Naive thymus-derived CD8-positive, alpha-beta T cell (primary cell): ENCODE results near the gene ACTR6. TPM values are rescaled to one million over a fixed set of nuclear protein-coding genes. Genes with fewer than 3 reads are reported as not detected.

Experiments used
- ATAC-seq, 2 donors: fragments of 150-1000 bp; cut with Tn5 transposase in 1 of 2; sonication (Bioruptor Pico), chemical (Tn5 transposase) in 1 of 2; 1 replicate in 1 of 2; 2 replicates in 1 of 2; pipeline ENCODE4 v1.10.0; 2021; ENCODE audit warnings: mild to moderate bottlenecking in 2 of 2, moderate library complexity in 2 of 2
- POLR2A ChIA-PET: fragments of 350-600 bp; sonication (Branson Sonifier 250); formaldehyde crosslinking; loops from one replicate; lab custom pipeline; 2021; ENCODE audit warnings: antibody characterized with exemption; lab: Charles Lee
- DNase-seq, 10 donors: peaks; one replicate each; pipeline versions ENCODE4 v3.0.0 to v3.0.0-alpha.2; 2020 to 2022
- H3K27ac Mint-ChIP-seq, 10 donors: one replicate each; pipeline ENCODE4 v1.8.0; 2020 to 2022; ENCODE audit warnings: mild to moderate bottlenecking in 10 of 10, mixed read lengths in 10 of 10, moderate library complexity in 4 of 10, inconsistent platforms in 1 of 10
- H3K27me3 Mint-ChIP-seq, 5 donors: one replicate each; pipeline ENCODE4 v1.8.0; 2021 to 2022; ENCODE audit warnings: mixed read lengths in 5 of 5
- H3K36me3 Mint-ChIP-seq, 3 donors: one replicate each; pipeline ENCODE4 v1.8.0; 2020 to 2022; ENCODE audit warnings: mixed read lengths in 3 of 3, mild to moderate bottlenecking in 2 of 3, inconsistent platforms in 1 of 3
- H3K4me1 Mint-ChIP-seq, 4 donors: one replicate each; pipeline ENCODE4 v1.8.0; 2021 to 2022; ENCODE audit warnings: mixed read lengths in 4 of 4
- H3K4me3 Mint-ChIP-seq, 10 donors: one replicate each; pipeline ENCODE4 v1.8.0; 2020 to 2022; ENCODE audit warnings: mild to moderate bottlenecking in 10 of 10, mixed read lengths in 10 of 10, moderate library complexity in 6 of 10, inconsistent platforms in 1 of 10
- H3K9me3 Mint-ChIP-seq, 9 donors: one replicate each; pipeline ENCODE4 v1.8.0; 2020 to 2022; ENCODE audit warnings: mixed read lengths in 9 of 9, mild to moderate bottlenecking in 3 of 9, inconsistent platforms in 1 of 9, moderate library complexity in 1 of 9
- polyA plus RNA-seq, 3 donors: library from polyadenylated mRNA; unstranded; fragments of 300-500 nt; fragmentation: Illumina TruSeq; gene quantifications; one replicate each; pipeline ENCODE4 v1.2.3, GENCODE V29; 2021
- total RNA-seq, 8 experiments: library from RNA in 2 of 8; stranded (reverse) in 2 of 8; gene quantifications; one replicate each; pipeline ENCODE4 v1.2.3 and lab custom pipeline; 2021 to 2026

Gene ACTR6
- total RNA-seq (10 to 100 TPM; 42.8 to 47.3 TPM), polyA plus RNA-seq (10 to 100 TPM; 37.4 to 46.7 (median 38.5) TPM), total RNA-seq (lab: John Stamatoyannopoulos, UW) (21.7 to 38.1 (median 29.2) reads per million in 6 experiments)

DNA sequence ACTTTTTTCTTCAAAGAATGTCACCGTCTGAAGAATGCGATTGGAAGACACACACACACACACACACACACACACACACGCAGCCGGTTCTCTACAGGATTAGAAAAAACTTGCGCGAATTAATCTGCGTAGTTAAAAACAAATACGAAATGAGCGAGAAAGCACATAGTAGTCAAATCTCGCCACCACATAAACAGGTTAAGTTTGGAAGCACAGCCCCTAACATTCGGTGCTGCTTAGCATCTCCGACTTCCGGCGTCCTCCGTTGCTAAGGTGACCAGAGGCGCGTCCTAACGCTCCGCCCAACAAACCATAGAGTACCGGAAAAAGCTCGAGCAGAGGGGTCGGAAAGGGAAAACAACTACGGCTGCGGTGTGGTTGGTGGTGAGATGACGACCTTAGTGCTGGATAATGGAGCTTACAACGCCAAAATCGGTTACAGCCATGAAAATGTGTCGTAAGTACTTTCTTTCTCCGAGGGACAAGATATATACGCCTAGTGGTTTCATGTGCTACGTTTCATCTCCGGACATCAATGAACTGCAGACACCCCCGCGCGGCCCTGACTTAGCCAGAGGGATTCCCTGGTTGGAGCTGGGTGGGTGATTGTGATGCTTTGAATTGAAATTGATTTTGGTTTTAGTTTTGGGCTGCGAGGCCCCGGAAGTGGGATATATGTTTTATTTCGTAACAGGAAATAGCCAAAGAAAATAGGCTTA is at the start of gene ACTR6:
TSS of gene ACTR6 (plus strand) at position 353 of the 719 bp plus-strand sequence. CDS start at position 390, 37 bp downstream.
- H3K4me1 Mint-ChIP-seq = peaks cover 11 to 45% (median 31%) of the 10 kb centered on the region in 4 donors

DNA sequence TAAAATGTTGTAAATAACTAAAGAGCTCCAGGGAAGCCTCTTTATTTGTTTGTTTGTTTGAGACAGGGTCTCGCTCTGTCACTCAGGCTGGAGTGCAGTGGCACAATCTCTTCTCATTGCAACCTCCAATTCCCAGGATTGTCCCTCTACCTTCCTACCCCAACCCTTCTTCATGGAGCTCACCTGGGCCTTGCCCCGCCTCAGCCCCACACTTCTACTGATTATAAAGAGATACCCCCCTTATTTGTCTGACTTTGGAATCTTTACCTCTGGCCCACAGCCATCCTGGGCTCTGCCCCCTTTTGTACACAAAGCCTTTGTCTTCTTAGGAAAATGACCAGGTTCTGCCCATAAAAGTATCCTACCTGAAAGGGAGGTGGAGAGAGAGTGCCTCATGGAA is 48.8 kb upstream of the ACTR6 start:
- Mint-ChIP-seq H3K36me3 (no peaks in the 10 kb centered on the region), H3K4me1 (peaks cover 3 to 7% (median 4%) of the 10 kb centered on the region in 4 donors), H3K9me3 (no peaks in the 10 kb centered on the region), H3K4me3 (no peak overlapping the region), H3K27ac (peak overlapping the region in 1 of 10 donors; percentile 25), H3K27me3 (peaks cover 0 to 3% (median 0%) of the 10 kb centered on the region in 5 donors)
- DNase-seq (no peak), ATAC-seq (no peak)
- POLR2A ChIA-PET = no interaction called here

More for the DNA sequence above, at the start of gene ACTR6:
- peaks cover 2 to 18% (median 4%) of the 10 kb centered on the region in 3 donors for H3K36me3 Mint-ChIP-seq
- H3K4me3 Mint-ChIP-seq = peak within 1 kb of the TSS; percentile 95 to 100 (median 98)
- ATAC-seq (peak; percentile 80 to 85), DNase-seq (peak; percentile 89 to 99 (median 98))
- POLR2A ChIA-PET = interaction anchor here (0.6 to 3.4 kb wide), 7 partner anchors 13 to 67 kb away, joined by 3 to 50 read pairs (median 3); partner anchors contain the start of genes DEPDC4 and SCYL2
- no peaks in the 10 kb centered on the region for H3K27me3 Mint-ChIP-seq
- H3K9me3 Mint-ChIP-seq = no peaks in the 10 kb centered on the region
- H3K27ac Mint-ChIP-seq = peak within 1 kb of the TSS; percentile 98 to 100 (median 100)

DNA sequence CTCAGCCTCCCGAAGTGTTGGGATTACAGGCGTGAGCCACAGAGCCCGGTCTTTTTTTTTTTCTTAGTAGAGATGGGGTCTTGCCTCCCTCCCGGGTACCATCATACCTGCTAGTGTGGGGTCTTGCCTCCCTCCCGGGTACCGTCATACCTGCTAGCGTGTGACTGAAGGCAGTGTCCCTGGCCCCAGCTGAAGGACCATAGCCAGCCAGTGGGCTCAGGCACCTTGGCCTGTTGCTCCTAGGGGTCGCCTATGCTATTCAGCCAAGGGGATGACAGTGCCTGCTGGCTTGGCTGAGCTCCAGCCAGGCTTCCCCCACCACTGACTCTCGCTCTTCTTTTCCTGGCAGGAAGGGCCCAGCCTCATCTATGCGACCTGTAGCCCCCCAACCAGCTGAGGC is 47.5 kb upstream of the ACTR6 start:
- Mint-ChIP-seq H3K36me3 (no peaks in the 10 kb centered on the region), H3K27ac (no peak overlapping the region), H3K9me3 (no peaks in the 10 kb centered on the region), H3K4me1 (peaks cover 3 to 7% (median 4%) of the 10 kb centered on the region in 4 donors), H3K27me3 (peaks cover 0 to 3% (median 0%) of the 10 kb centered on the region in 5 donors), H3K4me3 (no peak overlapping the region)
- DNase-seq (no peak), ATAC-seq (no peak)
- POLR2A ChIA-PET = no interaction called here

DNA sequence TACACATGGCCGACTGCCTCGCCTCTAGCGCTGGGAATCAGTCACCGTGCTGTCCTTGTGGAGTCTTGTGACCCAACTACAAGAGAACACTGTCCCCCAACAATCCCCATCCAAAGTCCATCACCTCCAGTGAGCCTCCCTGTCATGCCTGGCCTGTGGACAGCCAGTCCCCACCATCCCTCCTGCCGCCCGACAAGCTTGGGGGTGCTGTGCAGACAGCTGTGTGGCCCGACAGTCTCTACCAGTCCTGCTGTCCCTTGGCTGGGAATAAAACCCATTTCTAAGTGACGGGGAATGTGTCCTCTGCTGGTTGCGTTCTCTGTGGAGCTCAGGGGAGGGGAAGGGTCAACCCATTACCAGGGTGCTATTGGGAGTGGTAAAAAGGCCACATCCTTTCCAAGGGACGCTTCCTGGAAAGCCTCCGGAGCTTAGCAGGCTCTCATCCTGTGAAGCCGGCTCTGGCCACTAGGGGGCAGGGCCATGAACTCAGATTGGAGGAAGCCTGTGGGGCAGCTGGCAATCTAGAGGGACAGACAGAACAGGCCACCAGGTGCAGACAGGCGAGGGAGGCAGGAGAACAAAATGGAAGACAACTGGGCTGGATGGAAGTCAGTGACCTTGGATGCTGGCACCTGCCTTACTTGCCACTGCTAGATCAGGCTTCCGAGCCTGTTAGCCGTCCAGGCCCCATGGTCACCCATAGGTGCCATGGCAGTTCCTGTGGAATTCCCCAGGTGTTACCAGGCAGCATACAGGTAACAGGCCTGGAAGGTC is 46.0 kb upstream of the ACTR6 start:
- POLR2A ChIA-PET = interaction anchor here (0.7 to 1.6 kb wide), 4 partner anchors 10 to 47 kb away, joined by 3 read pairs; partner anchors contain the start of gene ACTR6
- ATAC-seq (peak; percentile 57 to 79), DNase-seq (peak; percentile 38 to 82 (median 60))
- no peaks in the 10 kb centered on the region for H3K9me3 Mint-ChIP-seq
- no peak overlapping the region for H3K4me3 Mint-ChIP-seq
- peaks cover 0 to 3% (median 0%) of the 10 kb centered on the region in 5 donors for H3K27me3 Mint-ChIP-seq
- peak overlapping the region in 1 of 10 donors; percentile 40 for H3K27ac Mint-ChIP-seq
- H3K4me1 Mint-ChIP-seq = peaks cover 3 to 7% (median 4%) of the 10 kb centered on the region in 4 donors
- H3K36me3 Mint-ChIP-seq = peaks cover 0 to 2% (median 0%) of the 10 kb centered on the region in 3 donors

DNA sequence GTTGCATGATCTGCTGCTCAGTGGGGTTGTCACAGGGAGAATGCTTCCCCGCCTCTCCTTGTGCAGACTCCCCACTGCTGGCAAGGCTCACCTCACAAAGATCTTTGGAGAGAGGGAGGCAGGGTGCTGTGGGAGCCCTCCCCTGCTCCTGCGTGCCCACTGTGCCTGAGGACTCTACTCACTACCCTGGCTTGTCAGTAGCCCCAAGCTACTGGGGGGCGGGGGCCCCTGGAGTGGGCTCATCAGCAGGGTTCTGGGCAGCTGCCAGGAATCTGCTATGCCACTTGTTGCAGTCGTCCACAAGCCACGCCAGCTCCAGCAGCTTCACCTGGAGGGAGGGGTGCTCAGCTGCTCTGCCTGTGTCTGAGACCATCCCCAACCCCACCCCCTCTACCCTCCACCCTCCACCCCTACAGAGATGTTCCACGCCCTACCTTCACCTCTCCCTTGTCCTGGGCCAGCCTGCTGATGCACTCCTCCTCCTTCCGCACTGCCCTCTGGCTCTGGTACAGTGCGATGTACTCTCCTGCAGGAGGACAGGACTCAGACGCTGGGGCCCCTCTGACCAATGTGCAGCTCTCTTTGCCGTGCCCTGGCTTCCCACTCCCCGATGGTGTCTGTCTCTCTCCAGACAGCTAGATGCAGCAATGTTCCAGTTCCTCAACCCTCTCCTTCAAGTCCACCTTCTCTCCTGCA is 43.7 kb upstream of the ACTR6 start:
- H3K36me3 Mint-ChIP-seq = peaks cover 0 to 2% (median 0%) of the 10 kb centered on the region in 3 donors
- peaks cover 3 to 7% (median 4%) of the 10 kb centered on the region in 4 donors for H3K4me1 Mint-ChIP-seq
- POLR2A ChIA-PET = no interaction called here
- H3K9me3 Mint-ChIP-seq = no peaks in the 10 kb centered on the region
- ATAC-seq = no peak
- H3K27ac Mint-ChIP-seq = no peak overlapping the region
- peaks cover 0 to 3% (median 0%) of the 10 kb centered on the region in 5 donors for H3K27me3 Mint-ChIP-seq
- no peak overlapping the region for H3K4me3 Mint-ChIP-seq
- DNase-seq = no peak

DNA sequence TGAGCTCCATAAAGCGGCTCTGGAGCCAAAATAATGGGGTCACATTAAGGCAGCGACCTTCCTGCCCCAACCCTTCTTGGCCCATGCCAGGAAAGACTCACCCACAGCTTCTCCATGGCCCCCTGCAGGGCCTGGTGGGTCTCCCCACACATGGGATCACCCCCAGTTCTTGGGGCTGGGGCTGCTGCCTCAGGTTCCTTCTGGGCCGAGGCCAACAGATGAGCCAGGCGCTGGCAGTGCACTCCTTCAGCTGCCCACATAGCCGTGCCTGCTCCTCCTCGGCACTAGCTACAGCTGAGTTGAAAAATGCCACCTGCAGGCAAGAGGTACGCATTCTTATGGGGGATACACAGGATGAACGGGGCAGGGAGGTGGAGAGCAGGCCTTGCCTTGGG is 43.2 kb upstream of the ACTR6 start:
- H3K27ac Mint-ChIP-seq = no peak overlapping the region
- DNase-seq = no peak
- no peaks in the 10 kb centered on the region for H3K9me3 Mint-ChIP-seq
- peaks cover 0 to 3% (median 0%) of the 10 kb centered on the region in 5 donors for H3K27me3 Mint-ChIP-seq
- H3K4me3 Mint-ChIP-seq = no peak overlapping the region
- no peak for ATAC-seq
- POLR2A ChIA-PET = no interaction called here
- peaks cover 0 to 2% (median 0%) of the 10 kb centered on the region in 3 donors for H3K36me3 Mint-ChIP-seq
- H3K4me1 Mint-ChIP-seq = peaks cover 3 to 7% (median 4%) of the 10 kb centered on the region in 4 donors

DNA sequence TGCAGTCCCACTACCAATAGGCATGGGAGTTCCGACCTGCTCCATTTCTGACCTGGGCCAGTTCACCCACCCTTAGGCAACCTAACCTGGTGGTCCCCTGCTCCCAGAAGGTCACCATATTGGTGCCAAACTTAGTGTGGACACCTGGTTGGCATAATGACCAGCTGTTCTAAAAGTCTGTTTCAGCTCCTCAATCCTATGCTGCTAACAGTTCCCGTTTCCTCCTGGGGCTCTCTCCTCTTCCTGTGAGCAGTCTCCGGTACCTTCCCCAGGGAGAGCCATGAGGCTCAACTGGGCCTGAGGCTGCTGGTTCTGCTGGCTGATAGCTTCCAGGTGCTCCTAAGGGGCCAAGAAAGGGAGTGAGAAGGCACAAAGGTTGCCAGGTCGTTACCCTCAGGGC is 42.1 kb upstream of the ACTR6 start:
- ATAC-seq (no peak), DNase-seq (no peak)
- Mint-ChIP-seq H3K4me3 (no peak overlapping the region), H3K36me3 (peaks cover 0 to 2% (median 0%) of the 10 kb centered on the region in 3 donors), H3K4me1 (peaks cover 4 to 10% (median 6%) of the 10 kb centered on the region in 4 donors), H3K27ac (peak overlapping the region in 1 of 10 donors; percentile 68), H3K9me3 (no peaks in the 10 kb centered on the region), H3K27me3 (peaks cover 0 to 3% (median 0%) of the 10 kb centered on the region in 5 donors)
- POLR2A ChIA-PET = no interaction called here

DNA sequence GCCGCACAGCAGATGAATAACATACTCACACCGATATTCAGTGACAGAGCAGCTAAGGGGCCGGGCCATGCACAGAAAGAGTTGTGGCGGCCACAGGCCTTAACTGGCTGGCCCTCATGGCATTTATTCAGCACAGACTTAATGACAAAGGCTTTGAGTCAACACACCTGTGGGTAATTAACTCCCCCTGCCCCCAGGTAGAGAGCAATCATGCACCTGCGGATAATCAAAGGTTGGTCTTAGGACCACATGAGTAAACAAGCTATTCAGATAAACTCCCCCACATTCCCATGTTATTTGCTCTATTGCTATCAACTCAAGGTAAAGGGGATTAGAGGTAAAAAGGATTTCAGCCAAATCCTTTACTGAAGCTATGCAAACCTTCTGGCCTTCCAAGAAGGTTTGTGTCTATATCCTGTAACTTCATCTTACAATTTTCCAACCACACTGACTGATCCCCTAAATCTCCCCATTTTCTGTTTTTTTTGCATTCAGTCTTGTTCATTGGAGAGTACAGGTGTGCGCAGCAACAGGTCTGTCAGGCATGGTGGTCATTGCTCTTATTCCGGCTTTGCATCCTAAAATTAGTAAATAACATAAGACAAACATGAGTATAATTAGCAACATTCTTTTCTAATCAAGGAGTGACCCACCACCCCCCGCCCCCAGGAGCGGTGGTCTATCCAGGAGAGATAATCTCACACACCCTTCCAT is 41.1 kb upstream of the ACTR6 start:
- peaks cover 0 to 2% (median 0%) of the 10 kb centered on the region in 3 donors for H3K36me3 Mint-ChIP-seq
- no peak overlapping the region for H3K27ac Mint-ChIP-seq
- no peaks in the 10 kb centered on the region for H3K9me3 Mint-ChIP-seq
- H3K4me1 Mint-ChIP-seq = peaks cover 3 to 16% (median 13%) of the 10 kb centered on the region in 4 donors
- H3K27me3 Mint-ChIP-seq = no peaks in the 10 kb centered on the region
- POLR2A ChIA-PET = no interaction called here
- H3K4me3 Mint-ChIP-seq = no peak overlapping the region
- no peak for ATAC-seq
- DNase-seq = no peak

DNA sequence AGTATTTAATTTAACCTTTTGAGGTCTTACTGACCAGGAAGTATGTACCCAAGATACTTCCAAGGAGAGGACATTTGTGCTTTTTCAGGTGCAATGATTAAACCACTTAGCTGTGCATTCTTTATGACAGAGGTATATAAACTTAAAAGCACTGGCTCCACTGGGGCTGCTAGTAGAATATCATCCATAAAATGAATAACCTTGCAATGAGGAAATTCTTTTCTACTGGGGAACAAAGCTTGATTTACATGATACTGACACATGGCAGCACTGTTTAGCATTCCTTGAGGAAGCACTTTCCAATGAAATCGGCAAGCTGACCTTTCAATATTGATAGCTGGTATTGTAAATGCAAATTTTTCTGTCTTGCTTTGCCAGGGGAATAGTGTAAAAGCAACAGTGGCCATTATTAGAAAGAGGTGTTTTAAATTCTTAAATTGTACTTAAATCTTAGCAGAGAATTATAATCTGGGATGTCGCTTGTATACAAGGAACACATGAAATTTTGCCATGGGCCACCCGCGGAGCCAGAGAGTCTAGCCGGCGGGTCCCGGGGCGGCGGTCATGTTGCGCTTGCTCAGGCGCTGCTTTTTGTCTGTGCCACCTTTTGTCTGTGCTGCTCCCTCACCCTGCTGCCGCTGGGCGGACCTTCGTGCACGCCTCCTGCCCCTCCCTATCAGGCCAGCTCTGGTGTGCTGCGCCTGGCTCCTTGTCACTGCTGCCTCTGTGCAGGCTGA is 37.0 kb upstream of the ACTR6 start:
- peak; percentile 46 to 79 (median 61) for DNase-seq
- ATAC-seq = peak; percentile 100
- peak overlapping the region; percentile 62 to 79 (median 72) for H3K4me3 Mint-ChIP-seq
- H3K4me1 Mint-ChIP-seq = peaks cover 0 to 11% (median 10%) of the 10 kb centered on the region in 4 donors
- POLR2A ChIA-PET = interaction anchor here (2.0 kb wide), 1 partner anchor 37 kb away, joined by 10 read pairs; the partner anchor contains the start of gene ACTR6
- peaks cover 0 to under 1% (median 0%) of the 10 kb centered on the region in 3 donors for H3K36me3 Mint-ChIP-seq
- peak overlapping the region in 3 of 10 donors; percentile 22 to 83 (median 39) for H3K27ac Mint-ChIP-seq
- no peaks in the 10 kb centered on the region for H3K9me3 Mint-ChIP-seq
- no peaks in the 10 kb centered on the region for H3K27me3 Mint-ChIP-seq

DNA sequence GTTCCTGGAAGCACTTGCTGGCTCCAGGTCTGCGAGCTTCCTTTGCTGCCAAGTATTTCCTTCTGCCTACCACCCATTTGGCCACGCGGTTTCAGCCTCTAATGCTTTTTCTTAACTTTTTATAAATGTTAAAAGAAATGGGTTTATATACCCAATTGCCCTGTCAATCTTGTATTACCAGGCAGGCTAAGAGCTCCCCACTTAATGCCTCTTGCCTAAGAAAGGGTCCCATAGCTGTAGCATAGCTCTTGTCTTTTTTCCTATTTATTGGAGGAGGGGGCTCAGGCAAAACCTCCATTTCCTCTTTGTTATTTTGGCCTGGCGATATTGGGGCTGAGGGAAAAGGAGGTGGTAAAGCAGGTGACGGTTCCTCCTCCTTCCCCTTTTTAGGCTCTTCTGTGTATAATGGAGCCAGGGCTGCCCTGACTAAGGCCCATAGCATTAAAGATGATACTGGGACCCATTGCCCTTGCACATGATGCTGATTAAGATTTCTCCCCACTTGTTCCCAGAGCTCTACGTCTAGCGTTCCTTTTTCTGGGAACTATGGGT is 36.4 kb upstream of the ACTR6 start:
- ATAC-seq (peak in 1 of 2 donors; percentile 7), DNase-seq (no peak)
- H3K27me3 Mint-ChIP-seq = no peaks in the 10 kb centered on the region
- no peaks in the 10 kb centered on the region for H3K36me3 Mint-ChIP-seq
- H3K27ac Mint-ChIP-seq = peak overlapping the region in 3 of 10 donors; percentile 22 to 83 (median 39)
- H3K4me3 Mint-ChIP-seq = peak overlapping the region; percentile 62 to 79 (median 72)
- no peaks in the 10 kb centered on the region for H3K9me3 Mint-ChIP-seq
- H3K4me1 Mint-ChIP-seq = peaks cover 0 to 11% (median 10%) of the 10 kb centered on the region in 4 donors
- POLR2A ChIA-PET = interaction anchor here (2.0 kb wide), 1 partner anchor 36 kb away, joined by 10 read pairs; the partner anchor contains the start of gene ACTR6

DNA sequence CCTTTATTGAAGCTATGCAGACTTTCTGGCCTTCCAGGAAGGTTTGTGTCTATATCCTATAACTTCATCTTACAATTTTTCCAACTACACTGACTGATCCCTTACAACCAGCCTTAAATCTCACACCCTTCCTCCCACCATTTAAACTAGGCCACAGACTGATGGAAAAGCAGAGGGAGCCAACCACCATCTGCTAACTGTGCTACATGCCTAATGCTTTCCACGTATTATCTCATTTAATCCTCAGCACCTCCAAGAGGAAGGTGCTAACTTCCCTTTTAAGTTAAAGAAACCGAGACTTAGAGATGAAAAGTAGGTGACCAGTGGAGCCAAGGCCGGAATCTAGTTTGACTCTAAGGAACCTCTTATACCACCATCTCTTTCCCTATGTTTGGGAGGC is 35.3 kb upstream of the ACTR6 start:
- H3K27ac Mint-ChIP-seq = peak overlapping the region in 1 of 10 donors; percentile 1
- POLR2A ChIA-PET = no interaction called here
- H3K4me1 Mint-ChIP-seq = peaks cover 0 to 11% (median 10%) of the 10 kb centered on the region in 4 donors
- DNase-seq (no peak), ATAC-seq (no peak)
- no peaks in the 10 kb centered on the region for H3K9me3 Mint-ChIP-seq
- H3K27me3 Mint-ChIP-seq = no peaks in the 10 kb centered on the region
- no peak overlapping the region for H3K4me3 Mint-ChIP-seq
- H3K36me3 Mint-ChIP-seq = no peaks in the 10 kb centered on the region
